GM18511 (cell line): ENCODE results near the gene LRRC40.
A peak's percentile ranks its signal among the peaks of the same experiment; 100 is the strongest.
"Not testable (repeated sequence)": the region's sequence is repeated elsewhere in the genome, so short reads cannot be mapped to it uniquely, and the experiment has no call there.

Source experiments
- ATAC-seq: cut with Tn5 transposase; IDR thresholded peaks from one replicate; pipeline ENCODE4 v1.9.1; 2021; ENCODE audit warnings: mild to moderate bottlenecking, moderate library complexity; ENCODE audit not compliant: unreplicated experiment

The LRRC40 gene

DNA sequence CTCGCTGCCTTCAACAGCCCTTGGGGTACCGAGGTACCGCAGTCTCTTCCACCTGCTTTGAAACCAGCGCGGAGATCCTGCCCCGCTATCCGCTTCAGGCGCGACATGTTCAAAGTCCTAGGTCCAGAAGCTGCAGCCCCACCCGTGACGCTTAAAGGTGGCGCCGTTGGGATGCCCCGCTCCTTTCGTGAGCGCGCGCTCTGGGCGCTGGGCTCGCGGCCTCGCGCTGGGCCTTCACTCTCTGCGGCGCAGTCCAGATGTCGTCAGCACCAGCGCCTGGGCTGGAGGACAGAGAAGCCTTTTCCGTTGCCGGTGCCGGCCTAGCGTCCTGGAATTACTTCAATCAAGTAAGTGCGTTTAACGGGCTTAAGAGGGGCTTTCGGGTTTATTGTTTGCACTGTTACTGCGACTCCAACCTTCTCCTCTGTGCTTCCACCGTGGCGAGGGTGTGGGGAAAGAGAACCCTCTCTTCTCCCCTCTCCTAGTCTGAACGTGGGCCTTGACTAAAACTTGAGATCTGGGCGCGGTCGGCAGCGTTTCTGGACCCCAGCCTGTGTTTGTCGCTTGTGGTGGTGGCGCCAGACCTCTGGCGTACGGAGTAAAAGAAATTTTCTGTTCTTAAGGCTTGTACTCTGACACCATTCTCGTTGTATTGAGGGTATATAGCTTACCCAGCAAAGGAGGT lies at the start of gene LRRC40:
Gene LRRC40, minus strand, starts transcription at position 146 of the 685 bp plus-strand sequence. Its CDS starts 39 bp downstream, at position 107.
- peak; percentile 85 for ATAC-seq

DNA sequence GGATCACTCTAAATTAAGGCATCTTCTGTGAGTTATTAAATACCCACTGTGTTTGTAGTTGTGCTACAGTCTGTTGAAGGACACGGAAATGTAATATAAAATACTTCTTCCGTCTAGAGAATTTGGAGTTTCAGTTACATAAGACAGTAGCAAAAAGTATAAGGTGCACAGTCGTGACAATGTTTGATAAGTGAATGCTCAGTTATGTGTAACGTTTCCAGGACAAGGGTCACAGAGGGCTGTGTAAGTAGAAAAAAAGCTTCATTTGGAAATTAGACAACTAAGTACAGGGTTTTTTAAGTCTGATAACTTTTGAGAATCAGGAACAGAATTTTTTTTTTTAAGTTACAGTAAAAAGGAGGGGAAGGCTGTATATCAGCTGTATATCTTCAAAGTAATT lies 43.4 kb upstream of the LRRC40 start:
- no peak for ATAC-seq

DNA sequence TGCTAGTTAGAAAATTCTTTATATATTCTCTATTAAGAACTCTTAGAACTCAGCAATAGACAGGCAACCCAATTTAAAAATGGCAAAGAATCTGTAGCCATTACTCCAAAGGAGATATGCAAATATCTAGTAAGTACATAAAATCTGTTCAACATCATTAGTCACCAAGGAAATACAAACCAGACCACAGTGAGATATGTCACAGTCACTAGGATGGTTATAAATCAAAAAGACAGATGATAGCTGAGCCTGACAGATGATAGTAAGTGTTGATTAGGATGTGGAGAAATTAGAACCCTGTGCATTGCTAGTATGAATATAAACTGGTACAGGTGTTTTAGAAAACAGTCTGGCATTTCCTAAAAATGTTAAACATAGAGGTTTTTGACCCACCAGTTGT lies 42.4 kb upstream of the LRRC40 start:
- ATAC-seq = no peak

DNA sequence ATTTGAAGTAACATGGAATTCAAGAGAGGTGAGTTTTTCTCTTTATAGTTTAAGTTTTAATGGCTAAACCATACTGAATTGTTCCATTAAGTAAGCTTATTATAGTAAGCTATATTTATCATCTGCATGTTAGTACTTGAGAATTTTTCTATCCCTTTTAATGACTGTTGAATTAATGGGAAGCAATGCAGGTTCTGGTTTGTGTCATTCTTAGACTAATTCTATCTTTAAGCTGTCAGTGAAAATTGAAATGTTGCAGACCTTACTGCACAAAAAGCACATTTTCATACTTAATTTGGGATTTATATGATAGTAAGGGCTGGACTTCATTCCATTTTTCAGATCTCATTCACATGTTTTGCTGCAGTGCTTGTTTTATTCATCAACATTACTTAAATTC lies 41.7 kb upstream of the LRRC40 start:
- no peak for ATAC-seq

DNA sequence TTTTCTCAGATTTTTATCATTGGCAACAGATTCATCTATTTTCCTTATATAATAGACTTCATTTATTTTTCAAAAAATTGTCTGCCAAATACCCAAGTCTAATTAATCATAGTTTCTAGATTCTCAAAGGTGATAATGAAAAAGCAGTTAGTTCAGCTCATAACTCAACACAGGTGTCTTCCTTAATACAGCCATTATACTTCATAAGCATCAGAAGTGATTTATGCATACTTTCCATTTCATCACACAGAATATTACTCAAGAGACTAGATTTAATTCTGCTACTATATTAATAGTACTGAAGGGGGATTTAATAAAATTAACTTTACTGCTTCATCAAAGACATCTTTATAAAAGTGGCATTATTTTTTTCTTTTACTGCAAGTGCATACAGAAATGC lies 34.6 kb upstream of the LRRC40 start:
- ATAC-seq = no peak

DNA sequence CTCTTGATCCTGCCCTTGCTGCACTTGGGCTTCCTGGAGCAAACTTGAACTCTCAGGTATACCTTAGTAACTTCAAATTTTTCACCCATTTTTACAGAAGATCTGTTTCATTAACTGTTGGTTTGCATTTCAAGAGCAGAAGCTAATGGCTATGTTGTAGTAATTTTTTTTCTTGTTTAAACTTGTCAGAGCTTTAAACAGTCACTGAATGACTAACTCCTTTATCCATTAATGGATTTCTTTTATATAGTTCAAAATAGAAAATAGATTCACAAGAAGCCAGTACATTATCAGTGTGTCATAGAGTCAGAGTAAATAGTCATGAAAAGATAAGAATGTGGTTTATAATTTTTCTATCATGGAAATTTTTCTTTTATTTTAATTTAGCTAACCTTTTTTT lies 29.4 kb upstream of the LRRC40 start:
- no peak for ATAC-seq

DNA sequence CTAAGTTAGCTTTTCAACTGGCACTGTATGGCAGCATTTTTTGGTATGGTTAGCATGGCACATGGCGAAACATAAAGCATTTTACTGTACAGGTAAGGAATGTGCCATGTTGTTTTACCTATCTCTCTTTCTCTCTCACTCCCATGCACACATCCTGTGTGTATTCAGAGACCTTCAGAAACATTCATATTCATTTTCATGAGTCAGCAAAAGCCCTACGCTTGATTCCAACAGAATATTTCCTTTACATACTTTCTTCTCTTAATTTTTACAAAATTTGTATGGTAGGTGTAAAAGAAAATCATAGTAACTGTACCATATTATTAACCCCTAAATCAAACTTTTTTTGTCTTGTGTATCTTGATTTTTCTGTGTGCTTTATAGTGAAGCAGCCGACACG lies 26.1 kb upstream of the LRRC40 start:
- ATAC-seq = no peak

DNA sequence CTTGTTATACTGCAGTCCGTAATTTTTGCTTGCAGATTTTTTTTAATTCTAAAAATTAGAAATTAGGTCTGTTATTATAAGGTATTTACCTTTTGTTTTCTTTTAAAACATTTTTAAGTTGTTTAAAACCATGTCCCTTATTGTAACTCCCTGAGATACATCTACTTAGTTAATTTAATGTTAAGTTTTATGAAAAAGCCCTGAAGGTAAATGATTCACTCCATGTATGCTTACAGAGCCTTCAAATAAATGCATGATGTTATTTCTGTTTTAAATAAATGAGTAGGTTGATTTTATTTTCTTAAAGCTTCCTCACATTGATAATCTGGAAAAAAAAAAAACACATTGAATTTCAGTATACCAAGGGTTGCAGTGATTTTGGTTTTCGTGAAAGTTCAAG lies 23.3 kb upstream of the LRRC40 start:
- ATAC-seq = no peak

DNA sequence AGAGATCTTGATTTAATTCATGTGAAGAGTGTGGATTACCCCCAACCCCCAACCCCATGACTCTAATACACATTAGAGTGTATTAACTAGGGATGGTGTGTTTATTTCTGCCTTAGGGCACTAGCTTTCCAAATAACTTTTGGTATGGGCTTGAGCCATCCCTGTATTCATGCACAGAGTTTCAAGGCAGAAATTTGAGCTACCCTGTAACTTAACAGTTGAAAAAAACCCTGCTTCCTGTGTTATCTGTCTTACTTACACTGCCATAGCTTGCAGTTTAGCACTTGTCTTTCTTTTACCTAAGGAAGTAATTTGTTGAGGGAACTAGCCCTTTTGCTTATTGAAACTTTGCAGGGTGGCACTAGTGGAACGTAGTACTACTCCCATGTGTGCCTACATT lies 22.1 kb upstream of the LRRC40 start:
- peak; percentile 67 for ATAC-seq

DNA sequence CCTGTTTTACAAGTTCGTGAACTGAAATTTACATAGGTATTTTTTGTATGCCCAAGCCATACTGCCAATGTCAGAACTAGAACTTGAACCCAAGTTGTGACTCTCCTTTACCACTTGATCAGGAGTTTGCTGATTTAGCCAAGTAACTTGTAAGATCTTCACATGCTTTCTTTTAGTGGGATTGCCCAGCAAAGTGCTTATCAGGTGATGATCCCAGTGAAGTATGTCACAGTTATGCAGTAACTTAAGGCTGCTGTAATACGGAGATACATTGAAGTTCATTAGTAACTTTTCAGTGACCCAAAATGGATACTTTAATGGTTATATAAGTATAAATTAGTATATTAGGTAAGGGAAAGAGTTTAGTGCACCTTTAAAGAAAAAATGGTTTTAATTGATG lies 19.6 kb upstream of the LRRC40 start:
- no peak for ATAC-seq

DNA sequence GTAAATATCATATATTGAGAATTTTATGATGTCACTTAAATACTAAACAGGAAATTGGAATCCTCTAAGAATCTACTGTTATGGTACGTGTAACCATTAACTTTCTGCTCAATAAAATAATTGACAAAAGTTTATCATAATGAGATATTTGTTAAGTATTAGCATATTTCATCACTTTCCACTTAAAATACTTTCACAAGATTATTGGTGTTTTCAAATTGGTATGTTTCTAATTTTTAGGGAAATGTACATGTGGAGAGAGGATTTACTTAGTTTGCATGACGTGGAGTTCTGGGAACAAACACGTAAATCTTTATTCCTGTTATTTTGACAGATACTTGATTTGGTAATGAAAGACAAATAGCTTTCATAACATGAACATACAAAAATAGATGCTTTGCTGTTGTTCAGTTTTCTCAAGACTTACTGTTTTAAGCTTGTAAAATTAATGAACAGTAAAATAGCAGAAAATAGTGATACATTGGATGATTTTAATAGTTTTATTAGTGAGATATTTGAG lies 17.4 kb upstream of the LRRC40 start:
- no peak for ATAC-seq

DNA sequence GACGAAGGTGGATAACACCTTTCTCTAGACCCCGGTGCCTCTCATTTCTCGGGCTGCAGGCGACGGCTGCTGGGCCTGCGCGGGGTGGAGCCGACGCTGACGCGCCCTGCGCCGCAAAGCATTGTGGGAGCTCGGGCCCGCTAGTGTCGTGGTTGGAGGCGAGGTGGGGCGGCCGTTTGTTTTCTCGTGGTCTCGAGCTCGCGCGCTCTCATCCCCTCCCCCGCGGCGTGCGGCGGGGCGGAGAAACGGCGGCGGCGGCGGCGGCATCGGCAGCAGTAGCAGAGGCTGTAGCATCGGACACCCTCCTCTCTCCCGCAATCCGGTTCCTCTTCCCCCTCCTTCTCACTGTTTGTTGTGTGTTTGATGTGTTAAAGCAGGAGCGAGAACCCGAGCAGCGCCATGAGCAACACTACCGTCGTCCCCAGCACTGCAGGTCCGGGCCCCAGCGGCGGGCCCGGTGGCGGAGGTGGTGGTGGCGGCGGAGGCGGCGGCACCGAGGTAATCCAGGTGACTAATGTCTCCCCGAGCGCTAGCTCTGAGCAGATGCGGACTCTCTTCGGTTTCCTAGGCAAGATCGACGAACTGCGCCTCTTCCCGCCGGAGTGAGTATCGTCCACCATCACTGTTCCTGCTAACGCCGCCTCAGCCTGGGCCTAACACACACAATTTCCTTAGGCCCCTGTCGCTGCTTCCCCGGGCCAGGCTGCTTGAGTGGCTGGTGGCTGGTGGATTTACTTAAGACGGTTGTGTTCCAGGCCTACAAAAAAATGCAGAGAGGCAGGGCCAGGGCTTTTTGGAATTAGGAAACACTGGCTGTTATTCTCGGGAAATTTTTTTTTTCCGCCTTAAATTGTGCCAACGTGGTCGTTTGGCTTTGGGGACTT lies 16.1 kb upstream of the LRRC40 start, which contains the start of gene SRSF11:
Gene SRSF11, plus strand, starts transcription at position 143 of the 884 bp plus-strand sequence. Its CDS starts 257 bp downstream, at position 400.
- peak; percentile 94 for ATAC-seq

DNA sequence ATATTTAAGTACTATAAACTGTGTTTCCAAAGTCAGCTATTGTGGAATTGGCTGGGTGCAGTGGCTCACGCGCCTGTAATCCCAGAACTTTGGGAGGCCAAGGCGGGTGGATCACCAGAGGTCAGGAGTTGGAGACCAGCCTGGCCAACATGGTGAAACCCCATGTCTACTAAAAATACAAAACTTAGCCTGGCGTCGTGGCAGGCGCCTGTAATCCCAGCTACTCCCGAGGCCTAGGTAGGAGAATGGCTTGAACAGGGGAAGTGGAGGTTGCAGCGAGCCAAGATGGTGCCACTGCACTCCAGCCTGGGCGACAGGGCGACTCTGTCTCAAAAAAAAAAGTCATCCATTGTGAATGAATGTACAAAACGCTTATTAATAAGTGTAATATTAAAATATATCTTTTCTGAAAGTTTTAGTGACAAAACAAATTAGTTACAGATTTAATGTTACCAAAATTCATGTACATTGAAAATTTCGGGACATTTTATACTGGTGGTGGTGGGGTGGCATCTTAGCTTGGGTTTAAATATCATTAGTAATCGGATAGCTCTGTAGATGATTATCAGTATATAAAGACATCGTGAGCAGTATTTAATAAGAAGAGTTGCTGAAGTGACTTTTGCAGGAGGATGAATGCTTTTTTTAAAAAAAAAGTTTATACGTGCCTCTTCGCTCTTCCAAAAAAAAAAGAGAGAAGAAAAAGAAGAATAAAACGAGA lies 15.3 kb upstream of the LRRC40 start:
- ATAC-seq = peak; percentile 7

DNA sequence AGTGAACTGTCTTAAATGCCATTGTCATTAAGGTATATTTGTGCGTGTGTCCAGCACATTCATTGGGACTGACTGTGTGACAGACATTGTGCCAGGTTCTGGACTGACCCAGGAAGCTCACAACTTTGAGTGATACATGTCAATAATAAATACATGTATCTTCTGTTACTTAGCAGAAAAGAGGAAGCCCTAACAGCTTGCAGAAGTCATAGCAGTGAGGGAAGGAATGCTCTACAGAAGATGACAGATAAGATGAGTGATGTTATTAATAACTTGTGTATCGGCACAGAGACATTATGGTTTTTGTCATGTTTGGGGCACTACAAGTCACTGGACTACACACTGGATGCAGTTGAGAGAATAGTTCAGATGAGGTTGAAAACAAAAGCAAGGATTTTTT lies 14.6 kb upstream of the LRRC40 start:
- ATAC-seq = no peak

DNA sequence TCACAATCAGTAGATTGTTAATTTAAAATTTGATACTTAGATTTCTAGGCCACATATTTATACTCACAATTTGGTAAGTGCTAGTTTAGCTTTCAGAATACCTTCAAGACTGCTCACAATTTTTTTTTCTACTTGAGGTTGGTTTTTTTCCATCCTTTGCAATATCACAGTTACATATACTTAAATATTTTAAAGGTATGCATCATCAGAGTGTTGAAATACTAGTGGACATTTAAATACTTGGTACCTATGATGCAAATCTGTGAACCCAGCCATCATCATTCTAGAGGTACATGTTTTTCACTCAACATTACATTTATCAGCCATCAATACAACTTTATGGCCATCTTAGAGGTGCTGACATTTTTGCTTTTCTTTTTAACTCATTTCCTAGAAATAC lies 6.2 kb upstream of the LRRC40 start:
- ATAC-seq = no peak

DNA sequence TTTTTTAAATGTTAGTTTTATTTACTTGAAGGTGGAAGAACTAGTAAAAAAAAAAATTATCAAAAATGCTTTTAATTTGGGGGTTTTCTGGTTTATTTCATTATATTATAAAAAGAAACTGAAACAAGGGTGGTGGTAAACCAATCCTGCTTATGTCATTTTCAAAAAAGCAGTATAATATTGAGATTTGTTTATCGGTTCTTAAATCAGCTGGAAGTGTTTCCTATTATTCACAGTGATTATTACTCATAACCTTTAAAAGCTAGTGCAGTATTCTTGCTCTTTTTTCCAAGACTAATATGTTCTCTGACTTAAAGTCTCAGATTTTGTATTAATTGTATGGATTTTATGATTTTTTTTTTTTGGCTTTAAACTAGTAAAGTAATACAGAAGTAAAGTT lies 5.4 kb upstream of the LRRC40 start:
- no peak for ATAC-seq

DNA sequence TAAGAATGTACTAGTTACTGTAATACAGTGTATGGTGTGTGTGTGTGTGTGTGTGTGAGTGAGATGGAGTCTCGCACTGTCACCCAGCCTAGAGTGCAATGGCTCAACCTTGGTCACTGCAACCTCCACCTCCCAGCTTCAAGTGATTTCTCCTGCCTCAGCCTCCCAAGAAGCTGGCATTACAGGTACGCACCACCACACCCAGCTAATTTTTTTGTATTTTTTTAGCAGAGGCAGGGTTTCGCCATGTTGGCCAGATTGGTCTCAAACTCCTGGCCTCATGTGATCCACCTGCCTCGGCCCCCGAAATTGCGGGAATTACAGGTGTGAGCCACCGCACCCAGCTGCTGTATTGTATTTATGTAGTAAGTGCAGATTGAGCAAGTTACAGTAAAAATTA lies 2.9 kb upstream of the LRRC40 start:
- ATAC-seq = no peak

DNA sequence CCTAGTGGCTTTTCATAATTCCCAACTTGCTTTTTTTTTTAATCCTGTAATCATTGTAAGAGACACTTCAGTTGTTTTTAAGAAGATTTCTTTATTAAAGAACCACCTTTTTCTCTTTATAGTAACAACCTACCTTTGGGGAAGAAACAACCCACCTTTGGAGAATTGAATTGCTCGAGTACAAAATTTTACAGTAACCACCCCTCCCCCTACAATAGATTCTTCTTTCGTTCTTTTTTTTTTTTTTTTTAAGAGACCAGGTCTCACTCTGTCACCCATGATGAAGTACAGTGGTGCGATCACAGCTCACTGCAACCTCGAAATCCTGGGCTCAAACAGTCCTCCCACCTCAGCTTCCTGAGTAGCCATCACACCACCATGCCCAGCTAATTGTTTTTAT lies 2.1 kb upstream of the LRRC40 start:
- no peak for ATAC-seq

DNA sequence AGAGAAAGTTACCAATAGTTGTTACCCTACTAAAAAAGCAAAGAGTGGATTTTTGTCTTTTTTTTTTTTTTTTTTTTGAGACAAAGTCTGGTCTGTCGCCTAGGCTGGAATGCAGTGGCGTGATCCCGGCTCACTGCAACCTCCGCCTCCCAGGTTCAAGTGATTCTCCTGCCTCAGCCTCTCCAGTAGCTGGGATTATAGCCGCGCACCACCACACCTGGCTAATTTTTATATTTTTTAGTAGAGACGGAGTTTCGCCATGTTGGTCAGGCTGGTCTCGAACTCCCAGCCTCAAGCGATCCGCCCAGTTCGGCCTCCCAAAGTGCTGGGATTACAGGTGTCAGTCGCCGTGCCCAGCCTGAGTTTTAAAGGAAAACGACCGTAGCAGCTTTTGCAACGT lies 1.5 kb upstream of the LRRC40 start:
- not testable (repeated sequence) for ATAC-seq

DNA sequence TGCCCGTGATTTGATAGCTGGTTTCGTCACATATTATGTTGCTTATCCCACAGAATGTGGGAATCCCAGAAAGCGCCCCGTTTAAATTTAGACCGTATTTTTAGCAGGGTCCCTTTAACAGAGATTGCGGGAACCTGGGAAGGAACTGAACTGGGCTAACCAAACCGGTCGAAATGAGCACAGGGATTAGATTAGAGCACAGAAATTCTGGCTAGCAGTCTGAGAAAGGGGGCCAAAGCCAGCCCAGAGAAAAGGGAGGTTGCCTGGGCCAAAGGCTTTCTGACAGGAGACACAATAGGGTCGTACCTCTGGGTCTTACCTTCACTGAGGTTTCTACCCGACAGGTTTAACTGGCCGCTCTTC lies 327 bp downstream of the LRRC40 start:
- ATAC-seq = peak; percentile 48

DNA sequence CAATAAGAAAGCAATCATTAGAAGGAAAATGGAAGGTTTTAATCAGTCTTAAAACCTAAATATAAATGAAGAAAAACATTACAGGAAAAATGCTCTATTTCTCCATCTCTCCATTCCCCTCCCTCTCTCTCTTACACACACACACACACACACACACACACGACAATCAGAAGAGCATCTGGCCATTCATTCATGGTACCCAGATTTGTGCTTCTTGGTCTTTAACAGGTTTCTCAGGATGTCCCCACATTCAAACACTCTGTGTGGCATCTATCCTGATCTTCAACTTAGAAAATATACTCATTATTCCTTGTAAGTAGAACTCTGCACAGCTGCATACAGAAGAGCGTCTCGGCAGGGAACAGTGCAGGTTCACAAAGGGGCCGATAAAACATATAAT lies 779 bp downstream of the LRRC40 start:
- ATAC-seq = no peak
